Measurements from ENCODE around the gene MBD3L1.

- TF ChIP-seq, protein P1, sequence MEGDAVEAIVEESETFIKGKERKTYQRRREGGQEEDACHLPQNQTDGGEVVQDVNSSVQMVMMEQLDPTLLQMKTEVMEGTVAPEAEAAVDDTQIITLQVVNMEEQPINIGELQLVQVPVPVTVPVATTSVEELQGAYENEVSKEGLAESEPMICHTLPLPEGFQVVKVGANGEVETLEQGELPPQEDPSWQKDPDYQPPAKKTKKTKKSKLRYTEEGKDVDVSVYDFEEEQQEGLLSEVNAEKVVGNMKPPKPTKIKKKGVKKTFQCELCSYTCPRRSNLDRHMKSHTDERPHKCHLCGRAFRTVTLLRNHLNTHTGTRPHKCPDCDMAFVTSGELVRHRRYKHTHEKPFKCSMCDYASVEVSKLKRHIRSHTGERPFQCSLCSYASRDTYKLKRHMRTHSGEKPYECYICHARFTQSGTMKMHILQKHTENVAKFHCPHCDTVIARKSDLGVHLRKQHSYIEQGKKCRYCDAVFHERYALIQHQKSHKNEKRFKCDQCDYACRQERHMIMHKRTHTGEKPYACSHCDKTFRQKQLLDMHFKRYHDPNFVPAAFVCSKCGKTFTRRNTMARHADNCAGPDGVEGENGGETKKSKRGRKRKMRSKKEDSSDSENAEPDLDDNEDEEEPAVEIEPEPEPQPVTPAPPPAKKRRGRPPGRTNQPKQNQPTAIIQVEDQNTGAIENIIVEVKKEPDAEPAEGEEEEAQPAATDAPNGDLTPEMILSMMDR (IDR thresholded peaks at IDR 0.05 in 8 of 11, conservative IDR thresholded peaks at IDR 0.05 in 3 of 11), result no peak
- no peak for TF ChIP-seq POLR2A (IDR thresholded peaks at IDR 0.05)
- TF ChIP-seq POLR2AphosphoS5 (IDR thresholded peaks at IDR 0.05), result no peak
Measured at GRCh38 chr19:8831832-8832131, 395 bp upstream of the MBD3L1 start.
